ENCODE data around the gene ZNF524. TPM values are rescaled to one million over a fixed set of nuclear protein-coding genes. Genes with fewer than 3 reads are reported as not detected.

Gene ZNF524
- total and polyA plus RNA-seq, 10 of the 15 experiments (the other 5 are each of a cell fraction or from before 2014, with no cell fraction given) = 0.47 to 18.6 (median 12.4) TPM; not detected in 1

GRCh38 chr19:55616395-55616875 is 16.3 kb downstream of the ZNF524 start:
- intact Hi-C loops (cut with micrococcal nuclease; ENCODE audit: unreplicated experiment) (no loop called here), in situ Hi-C loops (cut with MboI) (no loop called here)
- 99% methylated on average over 15 of the region's 38 CpGs for WGBS (ENCODE audit: insufficient coverage, insufficient replicate concordance, low lambda C conversion rate, missing lambda C conversion rate)
- Histone ChIP-seq H3K9me3 (replicated peaks; ENCODE audit: control insufficient read depth, insufficient read depth, low read length) (no peaks in the 10 kb centered on the region; the same call in 1 of the 3 replicates), H3K4me2 (ENCODE audit: control insufficient read depth, insufficient read depth) (no peak overlapping the region), H3K9ac (ENCODE audit: control insufficient read depth, insufficient read depth, low read length) (no peak overlapping the region), H3K27ac (ENCODE audit: control insufficient read depth, insufficient read depth) (no peak overlapping the region), H3K4me3 (no peak overlapping the region), H2AFZ (ENCODE audit: control insufficient read depth, low read depth, low read length) (no peak overlapping the region), H3K79me2 (ENCODE audit: control insufficient read depth, insufficient read depth, low read length) (peaks cover 3% of the 10 kb centered on the region; the same call in 1 of the 2 replicates), H3K36me3 (ENCODE audit: control insufficient read depth in 2 of 2, insufficient read depth in 2 of 2, low read length in 1 of 2) (peaks cover 3 to 12% of the 10 kb centered on the region in 2 experiments; a peak in 3 of 4 replicates), H4K20me1 (ENCODE audit: control insufficient read depth, insufficient read depth) (peaks cover 3% of the 10 kb centered on the region; the same call in 1 of the 2 replicates), H3K27me3 (replicated peaks in 1 of 2; ENCODE audit: control insufficient read depth in 2 of 2, insufficient read depth in 2 of 2, low read length in 1 of 2) (no peaks in the 10 kb centered on the region), H3K4me1 (ENCODE audit: control insufficient read depth, insufficient read depth, low read length) (peaks cover 4% of the 10 kb centered on the region)
- ChIA-PET RAD21 (ENCODE audit: unreplicated experiment) (no interaction called here), SMC1A (ENCODE audit: uncharacterized antibody, unreplicated experiment) (no interaction called here), CTCF (no interaction called here), POLR2A (interaction anchor here (1.5 kb wide), 1 partner anchor 17 kb away, joined by 4 read pairs; the partner anchor contains the start of gene FIZ1)
- no TSS peak for BruUV-seq (replicated peaks)
- DNase-seq (ENCODE audit: low read depth, low spot score) (no peak), ATAC-seq (no peak), FAIRE-seq (no peak)
- TF ChIP-seq, protein P1, sequence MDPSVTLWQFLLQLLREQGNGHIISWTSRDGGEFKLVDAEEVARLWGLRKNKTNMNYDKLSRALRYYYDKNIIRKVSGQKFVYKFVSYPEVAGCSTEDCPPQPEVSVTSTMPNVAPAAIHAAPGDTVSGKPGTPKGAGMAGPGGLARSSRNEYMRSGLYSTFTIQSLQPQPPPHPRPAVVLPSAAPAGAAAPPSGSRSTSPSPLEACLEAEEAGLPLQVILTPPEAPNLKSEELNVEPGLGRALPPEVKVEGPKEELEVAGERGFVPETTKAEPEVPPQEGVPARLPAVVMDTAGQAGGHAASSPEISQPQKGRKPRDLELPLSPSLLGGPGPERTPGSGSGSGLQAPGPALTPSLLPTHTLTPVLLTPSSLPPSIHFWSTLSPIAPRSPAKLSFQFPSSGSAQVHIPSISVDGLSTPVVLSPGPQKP (IDR thresholded peaks at IDR 0.05; ENCODE audit: low read depth, low read length) = no peak
- no peak for TF ChIP-seq RCOR1 (conservative IDR thresholded peaks at IDR 0.05; ENCODE audit: low read depth, low read length)
- TF ChIP-seq, protein P2, sequence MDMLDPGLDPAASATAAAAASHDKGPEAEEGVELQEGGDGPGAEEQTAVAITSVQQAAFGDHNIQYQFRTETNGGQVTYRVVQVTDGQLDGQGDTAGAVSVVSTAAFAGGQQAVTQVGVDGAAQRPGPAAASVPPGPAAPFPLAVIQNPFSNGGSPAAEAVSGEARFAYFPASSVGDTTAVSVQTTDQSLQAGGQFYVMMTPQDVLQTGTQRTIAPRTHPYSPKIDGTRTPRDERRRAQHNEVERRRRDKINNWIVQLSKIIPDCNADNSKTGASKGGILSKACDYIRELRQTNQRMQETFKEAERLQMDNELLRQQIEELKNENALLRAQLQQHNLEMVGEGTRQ (IDR thresholded peaks at IDR 0.05; ENCODE audit: borderline replicate concordance, low read depth, low read length) = no peak
- TF ChIP-seq NBN (IDR thresholded peaks at IDR 0.05) = no peak
- TF ChIP-seq NKRF (conservative IDR thresholded peaks at IDR 0.05) = no peak
- TF ChIP-seq RAD51 (IDR thresholded peaks at IDR 0.05) = no peak
- TF ChIP-seq, protein P3, sequence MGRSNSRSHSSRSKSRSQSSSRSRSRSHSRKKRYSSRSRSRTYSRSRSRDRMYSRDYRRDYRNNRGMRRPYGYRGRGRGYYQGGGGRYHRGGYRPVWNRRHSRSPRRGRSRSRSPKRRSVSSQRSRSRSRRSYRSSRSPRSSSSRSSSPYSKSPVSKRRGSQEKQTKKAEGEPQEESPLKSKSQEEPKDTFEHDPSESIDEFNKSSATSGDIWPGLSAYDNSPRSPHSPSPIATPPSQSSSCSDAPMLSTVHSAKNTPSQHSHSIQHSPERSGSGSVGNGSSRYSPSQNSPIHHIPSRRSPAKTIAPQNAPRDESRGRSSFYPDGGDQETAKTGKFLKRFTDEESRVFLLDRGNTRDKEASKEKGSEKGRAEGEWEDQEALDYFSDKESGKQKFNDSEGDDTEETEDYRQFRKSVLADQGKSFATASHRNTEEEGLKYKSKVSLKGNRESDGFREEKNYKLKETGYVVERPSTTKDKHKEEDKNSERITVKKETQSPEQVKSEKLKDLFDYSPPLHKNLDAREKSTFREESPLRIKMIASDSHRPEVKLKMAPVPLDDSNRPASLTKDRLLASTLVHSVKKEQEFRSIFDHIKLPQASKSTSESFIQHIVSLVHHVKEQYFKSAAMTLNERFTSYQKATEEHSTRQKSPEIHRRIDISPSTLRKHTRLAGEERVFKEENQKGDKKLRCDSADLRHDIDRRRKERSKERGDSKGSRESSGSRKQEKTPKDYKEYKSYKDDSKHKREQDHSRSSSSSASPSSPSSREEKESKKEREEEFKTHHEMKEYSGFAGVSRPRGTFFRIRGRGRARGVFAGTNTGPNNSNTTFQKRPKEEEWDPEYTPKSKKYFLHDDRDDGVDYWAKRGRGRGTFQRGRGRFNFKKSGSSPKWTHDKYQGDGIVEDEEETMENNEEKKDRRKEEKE (IDR thresholded peaks at IDR 0.05) = no peak
- TF ChIP-seq ZBTB40 (IDR thresholded peaks at IDR 0.05; ENCODE audit: borderline replicate concordance) = no peak
- no peak for TF ChIP-seq NRF1 (conservative IDR thresholded peaks at IDR 0.05; ENCODE audit: low read depth, low read length)

Data from GM12878 (cell line).